HEK293T (cell line): ENCODE data around the gene DDX18.

Experiments used
- ARNT ChIP-seq: fragments of 450-650 bp; IDR thresholded peaks from 2 replicates; pipeline ENCODE4 v1.6.1; 2017; ENCODE audit warnings: mild to moderate bottlenecking
- BHLHE40 ChIP-seq: fragments of 450-650 bp; IDR thresholded peaks from 2 replicates; pipeline ENCODE4 v1.6.1; 2016; ENCODE audit warnings: mild to moderate bottlenecking, moderate library complexity, borderline replicate concordance
- HDGF ChIP-seq: fragments of 450-650 bp; IDR thresholded peaks from 2 replicates; pipeline ENCODE4 v1.6.1; 2017; ENCODE audit warnings: antibody characterized with exemption, borderline replicate concordance
- PKNOX1 ChIP-seq: fragments of 450-650 bp; IDR thresholded peaks from 2 replicates; pipeline ENCODE4 v1.6.1; 2016
- SP1 ChIP-seq: fragments of 450-650 bp; IDR thresholded peaks from 2 replicates; pipeline ENCODE4 v1.6.1; 2017
- SUZ12 ChIP-seq: fragments of 450-650 bp; IDR thresholded peaks from 2 replicates; pipeline ENCODE4 v1.6.1; 2016; ENCODE audit warnings: mild to moderate bottlenecking
- ZNF384 ChIP-seq: fragments of 450-650 bp; IDR thresholded peaks from 2 replicates; pipeline ENCODE4 v1.6.1; 2016

- TF ChIP-seq BHLHE40: no peak
- TF ChIP-seq SP1: no peak
- no peak for TF ChIP-seq ARNT
- TF ChIP-seq SUZ12: no peak
- no peak for TF ChIP-seq ZNF384
- TF ChIP-seq PKNOX1: no peak
- TF ChIP-seq HDGF: no peak
Observed at GRCh38 chr2:117856415-117857210, 42.1 kb downstream of the DDX18 start.
